Effector CD4-positive, alpha-beta T cell (primary cell): ENCODE results near the gene CSF1R.

Source experiments
- DNase-seq: peaks from one replicate; pipeline ENCODE4 v3.0.0-alpha.2; 2020

CSF1R gene

GRCh38 chr5:150069672-150070627 lies 16.4 kb downstream of the CSF1R start:
- DNase-seq: no peak

- no peak for DNase-seq
These were observed 17.3 kb downstream of the CSF1R start for GRCh38 chr5:150068961-150069645.

DNA sequence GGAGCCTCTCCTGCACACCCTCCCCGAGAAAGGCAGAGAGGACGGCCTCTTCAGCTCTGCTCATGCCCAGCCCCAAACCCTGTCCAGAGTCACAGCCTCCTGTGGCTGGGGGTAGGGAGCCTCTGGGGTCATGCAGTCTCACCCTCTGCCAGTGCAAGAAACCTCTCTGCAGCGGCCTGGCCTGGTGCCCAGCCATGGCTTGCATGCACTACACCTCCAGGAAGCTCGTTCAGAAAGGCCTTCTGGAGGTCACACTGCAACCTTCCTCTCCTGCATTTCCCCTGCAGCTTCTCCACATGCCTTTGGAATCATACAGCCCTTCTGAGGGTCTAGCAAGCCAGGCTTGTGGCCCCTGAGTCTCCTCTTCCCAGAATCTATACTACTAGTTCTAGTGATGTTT lies 17.9 kb downstream of the CSF1R start:
- no peak for DNase-seq

DNA sequence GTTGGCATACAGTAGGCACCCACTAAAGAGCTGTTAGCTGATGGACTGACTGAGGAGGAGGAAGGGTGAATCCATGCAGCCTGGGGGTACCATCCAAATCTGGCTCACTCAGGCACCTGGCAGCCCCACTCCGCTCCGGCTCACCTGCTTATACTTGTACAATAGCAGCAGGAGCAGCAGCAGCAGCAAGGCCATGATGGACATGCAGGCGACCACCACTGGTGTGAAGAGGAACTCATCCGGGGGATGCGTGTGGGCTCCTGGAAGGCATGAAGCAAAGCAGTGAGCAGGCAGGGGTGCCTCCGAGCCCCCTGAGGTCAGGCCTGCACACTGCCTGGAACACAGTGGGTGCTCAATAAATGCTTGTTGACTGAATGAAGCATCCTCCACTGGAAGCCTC lies 18.3 kb downstream of the CSF1R start:
- no peak for DNase-seq

GRCh38 chr5:150067405-150067960 lies 18.9 kb downstream of the CSF1R start:
- no peak for DNase-seq

DNA sequence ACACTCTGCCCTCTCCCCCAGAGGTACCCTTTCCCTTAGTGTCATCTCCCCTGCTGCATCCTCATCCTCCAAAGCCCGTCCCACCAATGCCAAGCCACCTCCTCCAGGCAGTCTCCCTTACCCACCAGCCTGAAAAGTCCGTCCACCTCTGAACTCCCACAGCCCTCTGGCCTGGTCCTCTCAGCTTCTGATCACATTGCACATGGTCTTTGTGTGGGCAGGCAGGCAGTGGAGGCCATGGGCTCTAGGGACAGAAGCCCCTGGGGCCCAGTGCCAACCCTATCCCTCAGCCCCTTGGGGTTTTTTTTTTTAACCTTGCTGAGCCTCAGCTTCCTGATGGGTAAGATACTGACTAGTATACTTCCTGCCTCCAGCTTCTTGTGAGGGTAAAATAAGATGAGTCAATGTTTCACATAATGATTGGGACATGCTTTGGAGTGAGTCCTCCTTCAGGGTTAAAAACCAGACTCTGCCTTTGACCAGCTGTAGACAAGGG lies 19.4 kb downstream of the CSF1R start:
- no peak for DNase-seq

GRCh38 chr5:150066436-150066835 lies 19.9 kb downstream of the CSF1R start:
- no peak for DNase-seq

- DNase-seq: no peak
These were observed 20.5 kb downstream of the CSF1R start for GRCh38 chr5:150065886-150066285.

- no peak for DNase-seq
These were observed 21.0 kb downstream of the CSF1R start for GRCh38 chr5:150065346-150065745.

- no peak for DNase-seq
These were observed 21.6 kb downstream of the CSF1R start for GRCh38 chr5:150064681-150065220.

GRCh38 chr5:150063638-150064037 lies 22.7 kb downstream of the CSF1R start:
- no peak for DNase-seq

GRCh38 chr5:150062216-150062922 lies 24.0 kb downstream of the CSF1R start:
- DNase-seq: no peak

GRCh38 chr5:150061538-150061995 lies 24.8 kb downstream of the CSF1R start:
- no peak for DNase-seq

DNA sequence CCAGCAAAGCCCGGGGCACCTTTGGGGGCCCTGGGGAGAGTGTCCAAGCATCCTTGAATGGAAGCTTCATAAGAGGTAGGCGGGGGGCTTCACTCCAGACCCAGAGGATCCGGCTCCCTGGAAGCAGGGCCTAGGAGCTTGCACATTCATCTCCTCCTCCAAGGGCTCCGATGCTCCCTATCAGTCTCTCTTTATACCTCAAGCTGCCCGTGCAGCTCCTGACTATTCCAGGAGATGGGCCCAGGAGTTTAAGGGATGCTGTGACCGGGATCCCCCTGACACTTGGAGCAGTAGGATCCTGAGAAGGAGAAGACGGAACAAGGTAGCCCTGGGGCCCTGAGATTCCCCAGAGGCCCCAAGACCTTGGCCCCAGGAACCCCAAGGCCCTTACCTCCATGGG lies 25.9 kb downstream of the CSF1R start:
- no peak for DNase-seq

DNA sequence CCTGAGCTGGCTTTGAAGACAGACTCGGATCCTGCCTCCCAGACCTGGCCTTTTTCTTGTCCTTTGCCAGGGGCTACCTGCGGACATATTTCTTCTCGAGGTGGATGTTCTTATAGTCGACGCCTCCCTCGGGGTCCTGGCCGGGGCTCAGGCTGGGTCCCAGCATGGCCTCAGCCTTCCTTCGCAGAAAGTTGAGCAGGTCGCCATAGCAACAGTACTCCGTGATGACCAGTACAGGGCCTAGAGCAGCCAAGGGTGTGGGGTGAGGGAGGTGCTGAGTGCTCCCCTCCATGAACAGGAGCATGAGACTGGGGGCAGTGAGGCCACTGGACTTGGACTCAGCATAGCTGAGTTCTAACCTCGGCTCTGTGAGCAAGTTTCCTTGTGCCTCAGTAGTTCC lies 26.7 kb downstream of the CSF1R start:
- DNase-seq: no peak

- DNase-seq: no peak
These were observed 27.8 kb downstream of the CSF1R start for GRCh38 chr5:150058480-150059126.

DNA sequence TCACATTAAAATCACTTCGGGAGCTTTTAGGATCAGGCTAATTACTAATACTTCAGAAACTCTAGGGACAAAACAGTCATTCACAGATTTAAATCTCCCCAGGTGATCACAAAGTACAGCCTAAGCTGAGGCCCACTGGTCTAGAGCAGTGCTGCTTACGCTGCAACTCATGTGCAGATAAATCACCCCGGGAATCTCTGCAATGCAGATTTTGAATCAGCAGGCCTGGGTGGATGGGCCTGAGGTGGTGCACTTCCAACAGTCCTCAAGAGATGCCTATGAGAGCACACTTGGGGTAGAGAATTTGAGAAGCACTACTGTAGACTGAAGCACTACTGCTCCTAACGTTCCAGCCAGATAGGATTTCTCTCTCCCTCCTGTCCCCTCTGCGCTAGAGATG lies 28.4 kb downstream of the CSF1R start:
- no peak for DNase-seq

GRCh38 chr5:150057511-150057910 lies 28.8 kb downstream of the CSF1R start:
- DNase-seq: no peak

DNA sequence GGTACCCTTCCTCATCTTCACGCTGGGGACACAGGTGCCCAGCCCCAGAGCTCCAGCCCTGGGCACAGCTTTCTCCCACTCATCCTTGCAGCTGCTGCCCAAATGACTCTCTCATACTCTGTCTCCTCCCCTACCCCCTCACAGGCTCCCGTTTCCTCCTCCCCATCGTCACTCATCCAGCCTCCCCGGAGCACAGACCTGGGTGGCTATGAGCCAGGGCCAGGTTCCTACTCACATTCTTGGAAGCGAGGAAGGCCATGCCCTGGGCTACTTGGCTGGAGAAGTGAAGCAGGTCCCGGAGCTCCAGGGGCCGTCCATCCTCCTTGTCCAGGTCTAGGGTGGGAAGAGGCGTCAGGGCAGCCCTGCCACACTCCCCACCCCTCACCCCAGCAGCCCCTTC lies 29.3 kb downstream of the CSF1R start:
- DNase-seq: no peak

DNA sequence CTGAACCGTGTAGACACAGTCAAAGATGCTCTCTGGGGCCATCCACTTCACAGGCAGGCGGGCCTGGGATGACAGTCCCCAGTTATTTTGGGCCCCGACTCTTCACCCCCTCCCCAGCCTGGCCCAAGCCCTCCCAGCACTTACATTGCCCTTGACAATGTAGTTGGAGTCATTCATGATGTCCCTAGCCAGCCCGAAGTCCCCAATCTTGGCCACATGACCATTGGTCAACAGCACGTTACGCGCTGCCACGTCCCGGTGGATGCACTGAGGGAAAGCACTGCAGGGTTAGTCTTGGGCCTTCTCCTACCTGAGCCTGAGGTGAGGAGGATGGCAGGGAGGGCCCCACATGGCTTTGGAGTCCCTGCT lies 30.3 kb downstream of the CSF1R start:
- no peak for DNase-seq

DNA sequence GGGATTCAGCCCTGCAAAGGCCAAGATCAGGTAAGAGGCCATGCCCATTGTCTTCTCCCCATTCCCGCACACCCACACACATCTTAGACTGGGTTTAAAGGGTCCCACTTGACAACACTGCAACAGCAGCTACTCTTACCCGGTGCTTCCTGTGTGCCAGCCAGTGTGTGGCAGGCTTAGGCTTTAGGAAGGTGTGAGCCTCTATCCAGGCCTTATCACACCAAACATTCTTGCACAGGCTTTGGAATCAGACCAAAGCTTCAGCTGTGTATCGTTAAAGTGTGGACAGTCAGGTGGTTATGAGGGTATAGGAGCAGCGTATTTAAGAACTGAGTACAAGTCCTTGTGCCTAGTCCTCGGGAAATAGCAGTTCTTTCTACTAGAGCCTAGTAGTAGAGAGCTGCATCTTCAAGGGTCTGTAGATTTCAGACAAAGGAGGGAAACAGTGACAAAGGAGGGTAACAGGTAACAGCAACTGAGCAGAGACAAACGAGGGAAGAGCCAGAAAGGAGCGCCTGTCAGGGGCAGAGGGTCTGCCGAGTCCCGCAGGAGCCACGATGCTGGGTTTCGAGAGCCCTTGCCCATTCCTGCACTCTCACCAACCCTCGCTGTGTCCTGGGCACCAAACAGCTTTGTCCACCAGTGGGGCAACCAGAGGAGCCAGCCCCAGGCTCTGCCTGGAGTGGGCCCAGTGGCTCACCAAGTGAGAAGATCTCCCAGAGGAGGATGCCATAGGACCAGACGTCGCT lies 30.9 kb downstream of the CSF1R start:
- DNase-seq: no peak
